GM19240 (cell line): ENCODE results near the gene EGR1.
A peak's percentile ranks its signal among the peaks of the same experiment; 100 is the strongest.

Experiments used
- DNase-seq: peaks from one replicate; pipeline ENCODE4 v3.0.0; 2011; ENCODE audit warnings: low spot score; ENCODE audit not compliant: insufficient read length

Gene EGR1

DNA sequence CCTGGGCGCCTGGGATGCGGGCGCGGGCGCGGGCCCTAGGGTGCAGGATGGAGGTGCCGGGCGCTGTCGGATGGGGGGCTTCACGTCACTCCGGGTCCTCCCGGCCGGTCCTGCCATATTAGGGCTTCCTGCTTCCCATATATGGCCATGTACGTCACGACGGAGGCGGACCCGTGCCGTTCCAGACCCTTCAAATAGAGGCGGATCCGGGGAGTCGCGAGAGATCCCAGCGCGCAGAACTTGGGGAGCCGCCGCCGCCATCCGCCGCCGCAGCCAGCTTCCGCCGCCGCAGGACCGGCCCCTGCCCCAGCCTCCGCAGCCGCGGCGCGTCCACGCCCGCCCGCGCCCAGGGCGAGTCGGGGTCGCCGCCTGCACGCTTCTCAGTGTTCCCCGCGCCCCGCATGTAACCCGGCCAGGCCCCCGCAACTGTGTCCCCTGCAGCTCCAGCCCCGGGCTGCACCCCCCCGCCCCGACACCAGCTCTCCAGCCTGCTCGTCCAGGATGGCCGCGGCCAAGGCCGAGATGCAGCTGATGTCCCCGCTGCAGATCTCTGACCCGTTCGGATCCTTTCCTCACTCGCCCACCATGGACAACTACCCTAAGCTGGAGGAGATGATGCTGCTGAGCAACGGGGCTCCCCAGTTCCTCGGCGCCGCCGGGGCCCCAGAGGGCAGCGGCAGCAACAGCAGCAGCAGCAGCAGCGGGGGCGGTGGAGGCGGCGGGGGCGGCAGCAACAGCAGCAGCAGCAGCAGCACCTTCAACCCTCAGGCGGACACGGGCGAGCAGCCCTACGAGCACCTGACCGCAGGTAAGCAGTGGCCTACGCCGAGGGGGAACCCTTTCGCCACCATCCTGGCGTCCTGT lies at the start of gene EGR1:
Gene EGR1 (plus strand): TSS at position 219 of the 864 bp plus-strand sequence. CDS start 283 bp downstream, at position 502.
- peak; percentile 68 for DNase-seq

DNA sequence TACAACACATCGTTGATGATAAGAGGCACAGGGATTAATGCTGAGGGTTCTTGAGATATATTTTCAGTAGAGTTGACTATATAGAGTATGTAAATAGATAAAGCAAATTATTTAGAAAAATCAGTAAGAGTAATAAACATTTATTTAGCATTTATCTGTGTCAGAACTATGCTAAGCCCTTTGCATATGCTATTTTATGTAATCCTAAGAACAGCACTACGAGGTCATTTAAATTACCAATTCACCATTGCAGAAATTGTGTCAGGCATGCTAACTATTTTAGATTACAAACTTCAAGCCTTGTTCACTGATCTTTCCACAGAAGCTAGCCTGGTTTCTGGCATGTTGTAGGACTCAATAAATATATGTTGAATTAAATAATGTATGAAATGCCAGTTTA lies 46.8 kb upstream of the EGR1 start:
- no peak for DNase-seq

- no peak for DNase-seq
Observed at GRCh38 chr5:138425079-138425478, 40.2 kb upstream of the EGR1 start.

GRCh38 chr5:138435943-138436342 lies 29.3 kb upstream of the EGR1 start:
- DNase-seq: no peak

GRCh38 chr5:138438003-138438723 lies 27.1 kb upstream of the EGR1 start:
- DNase-seq: no peak

GRCh38 chr5:138438724-138439476 lies 26.4 kb upstream of the EGR1 start, which contains the start of gene REEP2:
REEP2 (plus strand) TSS chr5:138439057; CDS start chr5:138439209, 152 bp downstream.
- peak; percentile 70 for DNase-seq

DNA sequence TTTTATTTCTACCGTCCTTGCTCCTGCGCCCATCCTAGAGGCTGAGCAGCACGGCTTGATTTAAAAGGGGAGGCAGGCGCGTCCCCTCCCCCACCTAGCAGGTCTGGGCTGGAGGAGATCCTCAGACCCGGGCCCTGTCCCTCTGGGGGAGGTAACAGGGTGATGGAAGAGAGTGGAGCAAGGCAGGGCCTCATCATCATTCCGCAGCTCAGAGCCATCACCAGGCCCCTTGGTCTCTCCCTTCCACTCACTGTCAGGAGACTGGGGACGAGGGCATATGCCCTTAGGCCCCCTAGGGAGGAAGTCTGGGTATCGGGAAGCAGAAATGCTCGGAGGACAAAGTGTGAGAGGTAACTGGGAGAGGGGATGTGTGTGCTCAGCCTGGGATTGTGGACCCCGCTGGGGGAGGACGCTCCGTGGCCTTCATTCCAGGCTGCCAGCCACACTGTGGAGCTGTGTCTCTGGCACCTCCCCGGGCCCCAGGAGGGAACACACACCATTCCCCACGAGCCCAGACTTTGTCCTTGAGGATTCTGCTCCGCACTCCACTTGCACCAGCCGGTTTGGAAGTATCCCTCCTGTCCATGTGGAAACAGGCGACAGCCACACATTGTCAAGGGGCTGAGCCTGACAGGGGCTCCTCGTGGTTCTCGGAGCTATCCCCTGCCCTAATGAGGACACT lies 25.7 kb upstream of the EGR1 start:
- no peak for DNase-seq

GRCh38 chr5:138440159-138441073 lies 24.9 kb upstream of the EGR1 start:
- DNase-seq: no peak

DNA sequence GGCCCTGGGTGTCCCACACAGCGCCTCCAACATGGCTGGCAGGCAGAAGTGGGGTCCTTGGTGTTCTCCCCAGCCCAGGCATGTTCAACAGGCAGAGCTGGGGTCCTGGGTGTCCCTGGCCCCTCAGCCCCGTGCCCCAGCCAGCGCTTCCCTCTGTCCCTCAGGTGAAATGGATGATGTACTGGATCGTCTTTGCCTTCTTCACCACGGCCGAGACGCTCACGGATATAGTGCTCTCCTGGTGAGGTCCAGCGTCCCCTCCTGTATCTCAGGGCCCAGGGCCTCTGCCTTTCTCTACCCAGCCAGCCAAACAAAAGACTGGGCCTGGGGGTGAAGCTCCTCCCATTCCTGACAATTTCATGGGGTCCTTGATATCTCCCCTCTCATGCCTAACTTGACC lies 24.1 kb upstream of the EGR1 start:
- no peak for DNase-seq

- no peak for DNase-seq
Observed at GRCh38 chr5:138444078-138444773, 21.1 kb upstream of the EGR1 start.

- no peak for DNase-seq
Observed at GRCh38 chr5:138444774-138445546, 20.3 kb upstream of the EGR1 start.

DNA sequence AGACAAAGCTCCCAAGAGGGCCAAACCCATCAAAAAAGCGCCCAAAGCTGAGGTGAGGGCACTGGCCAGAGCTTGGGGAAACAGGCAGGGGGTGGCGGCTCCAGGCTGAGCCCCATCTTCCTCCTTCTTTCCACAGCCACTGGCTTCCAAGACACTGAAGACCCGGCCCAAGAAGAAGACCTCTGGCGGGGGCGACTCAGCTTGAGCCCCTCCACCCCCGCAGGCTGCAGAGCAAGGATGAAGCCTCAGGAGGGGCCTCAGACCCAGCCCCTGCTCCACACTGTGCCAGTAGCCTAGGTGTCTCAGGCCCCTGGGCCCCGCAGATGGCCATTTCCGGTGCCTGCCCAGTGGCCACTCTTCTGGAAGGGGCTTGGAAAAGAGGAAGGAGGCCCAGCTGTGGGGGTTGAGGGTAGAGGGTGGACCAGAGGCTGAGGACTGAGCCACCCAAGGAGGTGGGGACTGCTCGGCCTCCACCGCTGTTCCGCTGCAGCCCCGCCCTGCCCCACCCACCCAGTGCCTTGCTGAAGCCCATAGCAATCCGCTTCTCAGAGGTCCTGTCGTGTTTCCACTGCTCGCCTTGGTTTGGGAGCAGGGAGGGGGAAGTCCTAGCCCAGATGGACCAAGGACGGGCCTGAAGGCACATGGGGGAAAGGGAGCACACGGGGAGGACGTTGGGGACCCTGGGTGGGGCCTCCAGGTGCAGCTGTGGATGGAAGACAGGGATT lies 19.6 kb upstream of the EGR1 start:
- no peak for DNase-seq

GRCh38 chr5:138448070-138448469 lies 17.2 kb upstream of the EGR1 start:
- DNase-seq: no peak

DNA sequence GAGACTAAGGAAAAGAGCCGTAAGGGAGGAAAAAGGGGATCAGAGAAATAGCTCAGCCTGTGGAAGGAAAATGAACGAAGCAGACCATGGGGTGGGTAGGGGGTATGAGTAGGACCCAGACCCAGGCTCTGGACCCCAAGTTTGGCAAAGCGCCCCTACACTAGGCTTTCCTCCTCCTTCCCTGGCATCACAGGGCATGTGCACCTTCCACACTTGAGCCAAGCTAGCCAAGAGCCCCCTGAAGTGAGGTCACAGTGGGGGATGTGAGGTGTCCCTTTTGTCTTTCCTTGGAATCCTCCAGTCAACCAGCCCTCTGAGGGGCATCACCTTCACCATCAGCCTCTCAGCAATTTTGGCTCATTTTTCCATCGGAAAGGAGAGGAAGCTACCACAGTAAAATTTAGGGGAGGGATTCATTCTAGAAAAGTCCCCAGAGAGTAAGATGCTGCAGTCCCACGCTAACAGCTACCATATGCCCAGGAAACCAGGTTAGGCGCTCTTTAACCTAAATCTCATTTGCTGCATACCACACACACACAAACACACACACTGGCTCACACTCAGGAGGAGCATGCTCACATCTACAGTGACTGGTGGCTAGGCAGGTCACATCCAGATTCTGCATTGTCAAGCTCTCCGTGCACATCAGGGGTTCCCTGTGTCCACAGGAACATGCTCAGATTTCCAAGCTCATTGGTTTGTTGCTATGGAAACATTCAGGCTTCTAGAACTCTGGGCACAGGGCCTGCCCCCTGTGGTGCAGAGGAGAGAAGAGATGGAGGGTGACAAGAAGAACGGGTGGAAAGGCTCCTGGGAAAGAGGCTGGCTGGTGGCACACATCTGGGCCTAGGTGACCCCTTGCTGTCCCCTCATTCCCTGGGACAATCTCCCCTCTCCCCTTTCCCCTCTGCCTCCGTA lies 16.5 kb upstream of the EGR1 start:
- DNase-seq: no peak

DNA sequence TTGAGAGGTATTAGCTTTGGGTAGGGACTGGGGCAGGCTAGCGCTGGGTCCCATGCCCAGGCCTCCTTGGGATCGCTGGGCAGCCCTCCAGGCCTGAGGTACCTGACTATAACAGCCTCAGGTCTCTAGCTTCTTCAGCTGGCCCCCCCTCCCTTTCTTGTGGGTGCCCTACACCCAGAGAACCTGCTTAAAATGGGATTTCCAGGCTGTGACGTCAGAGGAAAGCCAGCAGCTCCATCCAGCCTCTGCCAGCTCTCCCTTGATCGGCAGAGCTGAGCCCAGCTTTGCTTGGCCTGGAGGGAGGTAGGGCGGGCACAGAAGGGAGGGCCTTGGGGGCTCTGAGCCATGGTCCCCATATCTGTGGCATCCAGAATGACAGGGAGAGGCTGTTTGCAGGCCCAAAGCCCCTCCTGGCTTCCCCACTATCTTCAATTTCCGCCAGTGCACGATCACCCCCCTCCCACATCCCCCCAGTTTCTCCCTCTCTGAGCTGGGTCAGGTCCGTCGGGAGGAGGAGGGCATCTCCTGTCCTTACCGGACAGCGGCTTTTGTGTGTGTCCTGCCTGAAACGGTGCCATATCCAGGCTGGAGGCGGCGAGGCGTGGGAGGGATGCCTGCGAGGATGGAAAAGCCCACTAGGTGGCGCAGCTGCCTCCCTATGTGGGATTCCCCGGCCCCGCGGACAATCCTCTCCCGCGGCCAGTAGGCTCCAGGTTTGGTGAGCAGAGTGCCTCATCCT lies 15.6 kb upstream of the EGR1 start:
- peak; percentile 98 for DNase-seq

DNA sequence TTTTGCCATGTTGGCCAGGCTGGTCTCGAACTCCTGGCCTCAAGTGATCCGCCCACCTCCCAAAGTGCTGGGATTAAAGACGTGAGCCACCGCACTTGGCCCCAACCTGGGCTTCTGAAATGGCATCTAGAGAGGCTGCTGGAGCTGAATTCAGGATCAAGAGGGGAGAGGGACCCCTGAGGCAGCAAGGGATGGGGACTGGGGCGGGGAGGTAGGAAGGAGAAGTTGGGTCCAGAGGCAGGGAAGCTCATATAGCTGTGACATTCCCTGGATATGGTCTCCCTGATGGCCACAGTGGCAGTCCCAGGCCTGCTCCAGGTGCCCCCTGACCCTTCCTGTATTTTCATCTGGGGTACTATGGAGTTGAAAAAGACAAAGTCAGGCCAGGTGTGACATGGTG lies 14.3 kb upstream of the EGR1 start:
- no peak for DNase-seq
